Amygdala (tissue), 56 donors: Measurements from ENCODE around the gene CTDSPL.
"Not testable (repeated sequence)": the region's sequence is repeated elsewhere in the genome, so short reads cannot be mapped to it uniquely, and the experiment has no call there.

ENCODE experiments used
- DNase-seq, 56 donors: peaks; one replicate each; lab custom pipeline; 2025; lab: John Stamatoyannopoulos, UW

The CTDSPL gene

DNA sequence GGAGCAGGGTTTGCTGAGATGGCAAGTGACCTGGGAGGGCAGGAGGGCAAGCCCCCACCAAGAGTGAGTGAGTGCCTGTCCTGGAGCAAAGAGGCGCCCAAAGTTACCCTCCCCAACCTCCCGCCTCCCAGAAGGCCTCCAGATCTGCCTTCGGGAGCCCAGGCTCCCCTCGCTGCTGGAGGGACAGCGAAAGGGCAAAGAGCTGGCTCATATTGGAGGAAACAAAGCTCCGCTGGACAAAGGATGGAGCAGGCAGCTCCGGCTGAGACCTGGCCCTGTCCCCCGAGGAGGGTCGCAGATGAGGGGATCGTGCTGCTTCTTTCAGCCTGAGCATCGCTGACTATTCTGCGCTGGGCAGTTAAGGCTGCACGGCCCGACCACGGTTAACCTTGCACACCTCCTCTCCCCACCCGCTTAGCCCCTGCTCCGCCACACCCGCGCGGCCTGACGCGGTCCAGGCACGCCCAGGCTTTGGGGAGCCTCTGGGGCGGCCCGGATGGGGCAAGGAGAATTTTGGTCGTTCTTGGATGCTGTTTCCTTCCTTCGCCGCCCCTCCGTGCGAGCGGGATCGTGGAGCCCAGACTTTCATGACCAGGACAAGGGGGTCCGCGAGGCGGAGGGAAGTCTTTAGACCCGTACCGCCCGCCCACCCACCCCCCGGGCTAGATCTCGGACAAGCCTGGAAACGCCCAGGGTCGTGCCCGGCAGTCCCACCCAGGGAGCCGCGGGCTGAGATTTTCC lies 167.1 kb downstream of the CTDSPL start:
- DNase-seq = no peak

DNA sequence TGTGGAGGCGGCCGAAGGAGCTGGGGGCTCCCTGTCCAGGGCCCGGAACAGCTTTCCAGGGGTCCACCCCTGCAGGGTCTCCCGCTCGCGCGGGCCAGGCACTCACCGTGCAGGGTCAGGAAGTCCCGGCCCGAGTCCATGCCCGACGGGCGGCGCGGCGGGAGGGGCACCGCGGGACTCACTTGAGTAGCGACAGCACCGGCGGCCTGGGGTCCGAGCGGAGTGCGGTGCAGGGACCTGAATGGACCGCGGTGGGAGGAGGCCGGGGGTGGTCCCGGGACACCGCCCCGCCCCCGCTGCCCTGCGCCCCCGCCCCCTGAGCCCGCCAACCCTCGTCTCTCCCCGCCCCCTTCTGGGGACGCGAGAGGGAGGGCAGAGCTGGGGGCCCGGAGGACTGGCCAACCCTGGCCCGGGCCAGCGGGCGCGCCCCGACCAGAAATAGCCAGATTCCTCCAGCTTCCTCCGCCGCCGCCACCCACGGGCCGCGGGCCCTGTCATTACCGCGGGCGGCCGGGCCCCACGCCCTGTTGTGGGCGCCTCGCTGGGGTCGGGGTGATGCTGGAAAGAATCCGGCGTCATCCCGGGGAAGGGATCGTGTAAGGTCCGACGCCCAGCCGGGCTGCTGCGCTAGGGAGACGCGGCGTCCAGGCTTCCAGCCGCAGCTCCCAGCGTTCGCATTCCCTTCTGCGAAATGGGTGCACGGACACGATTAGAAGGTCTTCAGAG lies 167.9 kb downstream of the CTDSPL start, which contains the start of gene PLCD1:
PLCD1 (minus strand) TSS at position 243 of the 726 bp plus-strand sequence; CDS start at position 140, 103 bp downstream.
- DNase-seq = peak in 42 of 56 donors; percentile 5 to 83 (median 50)

DNA sequence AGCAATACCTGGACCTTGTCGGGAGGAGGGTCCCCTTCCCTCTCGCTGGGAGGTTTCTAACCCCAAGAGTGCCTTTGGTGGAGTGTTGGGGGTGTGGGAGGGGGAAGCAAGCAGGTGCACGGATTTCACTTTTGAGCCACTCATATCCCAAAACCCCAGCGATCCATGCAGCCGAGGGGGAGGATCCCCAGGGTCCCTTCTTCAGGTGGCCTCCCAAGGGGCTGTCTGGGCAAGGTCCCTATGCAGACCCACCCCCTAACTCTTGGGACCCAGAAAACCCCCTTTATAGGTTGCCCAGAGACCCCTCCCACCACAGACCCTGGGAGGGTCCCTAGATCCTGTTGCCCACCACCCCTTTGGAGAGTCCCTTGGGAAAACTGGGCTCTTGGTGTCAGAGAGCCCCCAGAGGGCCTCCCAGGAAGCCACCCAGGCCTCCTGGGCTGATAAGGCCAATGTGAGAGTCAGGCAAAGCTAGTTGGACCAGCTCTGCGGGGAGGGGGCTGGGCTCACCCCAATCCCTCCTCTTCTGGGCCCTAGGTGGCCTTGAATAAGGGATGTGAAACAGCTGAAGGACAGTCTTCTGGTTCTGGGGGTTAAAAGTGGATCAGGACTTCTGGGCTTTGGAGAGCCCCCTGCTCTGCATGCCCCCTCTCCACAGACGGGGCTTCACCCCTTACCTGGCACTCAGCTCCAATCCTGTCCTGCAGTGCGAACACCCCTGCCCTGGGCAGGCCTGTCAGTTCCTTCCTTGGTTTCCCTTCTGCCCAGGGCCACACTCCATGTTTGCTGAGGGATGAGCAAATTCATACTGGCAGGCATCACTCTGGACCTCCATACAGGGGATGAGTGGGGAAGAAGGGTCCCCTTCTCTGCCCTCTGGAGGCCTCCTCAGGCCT lies 168.7 kb downstream of the CTDSPL start:
- no peak for DNase-seq

DNA sequence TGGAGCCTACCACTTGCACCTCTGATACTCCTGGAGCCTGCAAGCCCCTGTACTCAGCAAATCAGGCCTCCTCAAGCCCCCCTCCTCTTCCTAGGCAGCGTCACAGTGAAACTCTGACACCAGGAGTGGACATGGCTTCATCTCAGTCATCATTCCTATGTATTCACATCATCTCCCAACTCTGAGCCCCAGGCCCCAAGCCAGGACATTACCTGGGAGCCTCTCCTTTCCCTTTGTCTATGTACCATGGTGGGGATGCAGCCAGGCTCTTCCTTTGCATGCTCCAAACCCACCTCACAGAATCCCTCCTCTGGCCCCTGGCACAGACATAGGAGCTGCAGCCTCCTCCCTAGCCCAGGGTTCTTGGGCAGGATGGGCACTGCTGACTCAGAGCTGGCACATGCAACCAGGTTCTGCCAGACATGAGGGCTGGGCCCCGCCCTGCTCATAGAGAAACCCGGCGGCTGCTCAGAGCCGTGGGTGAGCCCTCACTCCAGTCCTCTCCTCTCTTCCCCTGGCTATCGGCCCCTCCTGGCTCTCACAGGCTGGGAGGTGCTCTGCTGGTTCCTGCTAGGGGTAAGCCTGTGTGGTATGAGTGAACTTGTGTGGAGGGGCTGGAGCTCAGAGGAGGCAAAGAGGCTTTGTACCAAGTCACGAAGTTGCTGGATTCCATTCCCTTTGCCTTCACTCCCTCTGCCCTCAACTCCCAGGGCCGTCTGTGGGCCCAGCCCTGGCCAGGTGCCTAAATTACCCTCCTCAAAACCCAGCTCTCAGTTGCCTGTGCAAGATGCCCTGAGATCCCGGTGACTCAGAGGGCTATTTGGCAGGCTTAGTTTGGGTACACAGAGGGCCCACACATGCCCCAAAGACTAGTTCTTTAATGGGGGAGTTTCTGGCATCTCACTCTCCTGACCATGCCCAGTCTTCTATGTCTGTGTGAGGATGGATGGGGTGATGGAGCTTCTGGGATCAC lies 169.6 kb downstream of the CTDSPL start:
- peak in 4 of 56 donors; percentile 25 to 58 (median 50) for DNase-seq

DNA sequence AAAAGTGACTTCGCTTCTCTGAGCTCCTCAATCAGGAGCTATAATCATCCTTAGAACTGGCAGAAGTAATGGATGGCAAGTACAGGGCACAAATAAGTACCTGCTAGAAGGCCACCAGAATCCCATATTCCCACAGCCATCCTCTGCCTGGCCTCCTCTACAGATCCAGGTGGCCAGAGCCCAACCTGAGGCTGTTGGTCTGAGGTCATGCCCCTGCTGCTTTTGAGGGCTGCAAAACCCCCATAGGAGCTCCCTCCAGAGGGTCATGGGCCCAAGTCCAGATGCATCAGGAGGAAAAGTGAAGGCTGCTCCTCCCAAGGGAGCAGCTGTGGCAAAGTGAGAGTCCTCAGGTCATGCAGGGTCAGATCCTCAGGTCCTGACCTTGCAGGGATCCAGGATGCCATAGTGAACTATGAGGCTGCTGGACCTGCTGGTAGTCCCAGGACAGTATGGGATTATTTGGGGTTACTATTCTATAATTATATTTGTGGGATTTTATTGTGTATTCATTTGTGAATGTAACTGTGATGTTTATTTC lies 170.7 kb downstream of the CTDSPL start:
- DNase-seq = no peak

DNA sequence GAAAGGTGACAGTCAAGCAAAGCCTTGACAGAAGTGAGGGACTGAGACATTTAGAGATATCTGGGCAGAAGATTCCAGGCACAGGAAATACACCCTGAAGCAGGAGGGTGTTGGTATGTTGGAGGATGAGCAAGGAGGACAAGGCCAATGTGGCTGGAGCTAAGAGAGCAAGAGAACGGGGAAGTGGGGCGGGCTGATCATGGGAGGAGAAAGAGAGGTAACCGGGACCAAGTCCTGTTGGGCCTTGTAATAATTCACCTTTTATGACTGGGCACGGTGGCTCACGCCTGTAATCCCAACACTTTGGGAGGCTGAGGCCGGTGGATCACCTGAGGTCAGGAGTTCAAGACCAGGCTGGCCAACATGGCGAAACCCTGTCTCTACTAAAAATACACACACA lies 171.9 kb downstream of the CTDSPL start:
- DNase-seq = not testable (repeated sequence)
